CD4-positive, alpha-beta T cell treated with Interferon alpha-2 for 1 hour (primary cell): ENCODE results near the gene TMPRSS11E.
"Not testable (repeated sequence)": the region's sequence is repeated elsewhere in the genome, so short reads cannot be mapped to it uniquely, and the experiment has no call there.

Experiments
- DNase-seq, 2 donors: peaks; one replicate each; pipeline ENCODE4 v3.0.0-alpha.2; 2020 to 2022

The TMPRSS11E gene

DNA sequence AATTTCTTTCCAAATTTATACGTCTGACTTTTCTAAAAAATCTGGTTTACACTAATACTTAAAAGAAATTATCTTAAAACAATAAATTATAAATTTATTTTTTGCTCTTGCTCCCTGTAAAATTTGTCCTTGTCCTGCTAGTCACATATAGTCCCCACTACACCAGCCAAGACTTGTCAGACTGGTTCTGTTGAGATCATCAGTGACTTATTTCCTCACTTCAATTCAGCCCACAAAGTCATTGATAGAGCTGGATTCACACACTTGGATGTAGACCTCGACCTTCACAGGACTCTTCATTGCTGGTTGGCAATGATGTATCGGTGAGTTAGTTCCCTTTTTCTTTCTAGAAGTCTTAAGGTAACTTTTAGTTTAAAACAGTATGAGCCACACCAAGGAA is at the start of gene TMPRSS11E:
TMPRSS11E (plus strand) TSS at position 263 of the 400 bp plus-strand sequence; CDS start at position 313, 50 bp downstream.
- no peak for DNase-seq

DNA sequence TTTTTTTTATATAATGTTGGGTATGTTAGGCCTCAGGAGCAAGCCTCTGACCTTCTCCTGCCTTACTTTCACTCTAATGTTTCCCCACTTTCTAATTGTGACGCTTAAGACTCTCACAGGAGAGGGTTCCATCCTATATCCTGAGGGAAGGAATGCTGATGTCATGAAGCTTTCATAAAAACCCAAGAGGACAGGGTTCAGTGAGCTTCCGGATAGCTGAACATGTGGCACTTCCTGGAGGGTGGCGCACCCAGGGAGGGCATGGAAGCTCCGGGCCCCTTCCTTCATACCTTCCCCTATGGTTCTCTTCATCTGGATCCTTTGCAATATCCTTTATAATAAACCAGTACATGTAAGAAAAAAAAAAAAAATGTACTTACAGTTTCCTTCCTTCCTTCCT is 48.0 kb upstream of the TMPRSS11E start:
- no peak for DNase-seq

- no peak for DNase-seq
These were observed 46.0 kb upstream of the TMPRSS11E start for GRCh38 chr4:68401231-68401630.

DNA sequence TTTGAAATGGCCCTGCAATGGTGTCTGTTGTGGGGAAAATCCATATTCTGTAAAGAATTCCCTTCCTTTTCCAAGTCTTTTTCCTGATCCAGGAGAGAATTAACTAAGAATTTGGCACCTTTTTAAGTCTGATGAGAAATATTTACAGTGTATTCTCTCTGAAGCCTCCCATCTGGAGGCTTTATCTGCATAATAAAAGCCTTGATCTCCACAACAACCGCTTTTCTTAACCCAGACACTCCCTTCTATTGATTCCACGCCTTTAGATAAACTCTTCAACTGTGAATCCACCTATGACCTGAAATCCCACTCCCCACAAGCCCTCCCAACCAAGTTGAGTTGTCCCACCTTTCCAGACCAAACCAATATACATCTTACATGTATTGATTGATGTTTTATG is 43.1 kb upstream of the TMPRSS11E start:
- DNase-seq = no peak

- DNase-seq = not testable (repeated sequence)
These were observed 41.4 kb upstream of the TMPRSS11E start for GRCh38 chr4:68405718-68406478.

DNA sequence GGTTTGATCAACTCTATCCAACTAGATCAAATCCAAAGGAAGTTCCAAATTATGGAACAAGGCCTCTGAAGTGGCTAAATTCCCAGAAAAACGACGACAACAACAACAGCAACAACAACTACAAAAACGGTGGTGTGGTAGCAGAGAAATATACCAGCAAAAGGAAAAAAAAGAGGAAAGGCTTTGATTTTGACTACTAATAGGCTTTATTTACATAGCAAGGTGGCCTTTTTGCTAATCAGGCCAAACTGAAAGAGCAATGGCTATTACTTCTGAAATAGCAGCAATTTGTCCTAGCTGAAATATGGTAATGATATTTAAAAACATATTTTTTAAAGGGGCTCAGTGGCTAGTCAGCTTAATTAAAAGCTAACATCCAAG is 40.8 kb upstream of the TMPRSS11E start:
- DNase-seq = no peak

- DNase-seq = not testable (repeated sequence)
These were observed 40.0 kb upstream of the TMPRSS11E start for GRCh38 chr4:68407015-68407867.

- no peak for DNase-seq
These were observed 39.4 kb upstream of the TMPRSS11E start for GRCh38 chr4:68407868-68408190.

DNA sequence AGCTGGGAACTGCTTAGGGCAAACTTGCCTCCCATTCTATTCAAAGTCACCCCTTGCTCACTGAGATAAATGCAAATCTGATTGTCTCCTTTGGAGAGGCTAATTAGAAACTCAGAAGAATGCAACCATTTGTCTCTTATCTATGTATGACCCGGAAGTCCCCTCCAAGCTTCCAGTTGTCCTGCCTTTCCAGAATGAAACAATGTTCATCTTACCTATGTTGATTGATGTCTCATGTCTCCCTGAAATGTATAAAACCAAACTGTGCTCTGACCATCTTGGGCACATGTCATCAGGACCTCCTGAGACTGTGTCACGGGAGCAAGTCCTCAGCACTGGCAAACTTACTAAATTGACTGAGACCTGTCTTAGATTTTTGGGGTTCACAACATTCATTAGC is 37.1 kb upstream of the TMPRSS11E start:
- DNase-seq = no peak

GRCh38 chr4:68410643-68411042 is 36.6 kb upstream of the TMPRSS11E start:
- DNase-seq = no peak

DNA sequence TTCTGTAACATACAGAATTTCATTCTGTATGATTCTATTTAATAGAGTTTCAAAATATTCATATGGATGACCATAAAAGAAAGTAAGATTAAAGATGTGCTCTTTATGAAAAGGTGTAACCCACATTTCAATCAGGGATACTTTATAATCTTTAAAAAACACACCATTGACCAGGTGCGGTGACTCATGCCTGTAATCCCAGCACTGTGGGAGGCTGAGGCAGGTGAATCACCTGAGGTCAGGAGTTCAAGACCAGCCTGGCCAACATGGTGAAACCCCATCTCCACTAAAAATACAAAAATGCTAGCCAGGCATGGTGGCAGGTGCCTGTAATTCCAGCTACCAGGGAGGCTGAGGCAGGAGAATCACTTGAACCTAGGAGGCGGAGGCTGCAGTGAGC is 35.2 kb upstream of the TMPRSS11E start:
- DNase-seq = not testable (repeated sequence)

DNA sequence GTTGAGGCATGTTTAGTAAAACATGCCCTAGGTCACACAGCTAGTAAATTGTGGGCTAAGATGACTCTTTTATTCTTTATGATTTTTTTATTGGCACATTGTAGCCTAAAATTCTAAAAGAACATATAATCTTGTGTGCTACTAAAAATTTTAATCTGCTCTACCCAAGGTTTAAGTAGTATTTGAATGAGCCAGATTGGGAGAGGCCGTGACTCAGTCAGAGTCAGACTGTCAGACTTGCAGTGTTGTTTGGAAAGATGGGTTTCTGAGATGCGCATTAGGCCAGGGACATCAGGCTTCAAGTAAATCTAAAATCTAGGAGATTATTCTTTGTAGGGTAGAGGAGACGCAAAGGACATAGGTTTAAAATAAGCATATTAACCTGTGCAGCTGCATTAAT is 30.7 kb upstream of the TMPRSS11E start:
- DNase-seq = no peak

DNA sequence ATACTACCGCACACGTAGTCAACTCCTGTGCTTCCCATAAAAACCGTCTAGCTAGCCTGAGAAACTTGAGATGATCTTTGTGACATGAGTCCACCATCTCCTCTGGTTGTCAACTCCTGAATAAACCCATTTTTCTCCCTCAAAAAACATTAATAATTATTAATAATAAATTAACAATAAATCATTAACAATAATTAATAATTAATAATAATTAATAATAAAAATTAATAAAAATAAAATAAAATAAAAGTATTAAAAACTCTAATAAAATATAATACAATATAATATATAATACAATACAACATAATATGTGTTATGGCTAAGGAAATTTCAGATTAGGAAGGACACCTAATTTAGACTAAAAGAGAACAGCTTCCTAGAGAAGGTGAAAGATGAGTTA is 20.7 kb upstream of the TMPRSS11E start:
- DNase-seq = no peak

DNA sequence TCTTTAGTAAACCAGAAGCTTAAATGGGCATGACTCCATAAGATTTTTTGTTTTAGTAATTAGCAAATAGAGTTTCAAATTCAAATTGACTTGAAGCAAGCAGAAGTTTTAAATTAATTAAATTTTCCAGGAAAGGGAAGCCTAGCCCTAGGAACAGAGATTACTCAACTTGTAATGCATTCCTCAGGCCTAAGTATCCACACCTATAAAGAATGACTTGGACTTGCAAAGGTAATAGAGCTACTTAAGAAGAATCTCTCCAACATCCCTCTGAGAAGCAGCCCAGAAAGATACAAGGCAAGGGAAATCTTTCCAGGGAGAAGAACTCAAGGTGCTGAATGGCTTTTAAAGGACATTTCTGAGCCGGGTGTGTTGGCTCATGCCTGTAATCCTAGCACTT is 16.9 kb upstream of the TMPRSS11E start:
- DNase-seq = no peak

DNA sequence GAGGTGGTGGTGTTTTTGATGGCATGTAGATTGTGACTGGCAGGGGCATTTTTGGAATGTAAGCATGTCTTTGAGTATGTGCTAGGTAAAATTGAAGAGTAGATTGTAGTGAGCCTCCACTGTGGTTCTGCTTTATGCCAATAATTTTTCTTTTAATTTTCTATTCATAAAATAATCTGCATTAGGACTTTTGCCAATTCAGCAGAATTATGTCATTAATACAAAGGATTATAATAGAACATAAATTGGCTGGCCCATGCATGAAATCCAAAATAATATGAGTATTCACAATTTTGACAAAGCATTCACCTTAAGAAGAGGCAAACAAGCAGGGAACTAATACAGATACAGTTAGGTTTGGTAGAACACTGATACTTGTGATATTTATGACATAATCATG is 14.9 kb upstream of the TMPRSS11E start:
- DNase-seq = no peak

DNA sequence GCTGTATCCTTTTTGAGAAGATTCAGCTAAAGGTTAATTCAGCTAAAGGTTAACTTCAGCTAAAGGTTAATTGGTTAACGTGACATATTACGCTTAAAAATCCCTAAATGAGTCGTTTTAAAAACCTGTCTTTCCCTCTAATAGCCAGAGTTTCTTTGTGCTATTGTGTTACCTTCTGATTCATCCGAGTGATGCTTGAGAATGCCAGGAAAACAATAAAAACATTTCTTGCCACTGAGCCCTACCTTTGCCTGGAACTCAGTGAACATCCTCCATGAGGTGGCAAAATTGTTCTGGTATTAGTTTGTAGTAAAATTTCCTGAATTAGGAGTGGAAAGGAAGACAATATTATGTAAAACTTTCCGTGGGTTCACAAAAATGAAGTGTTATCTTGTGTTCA is 13.7 kb upstream of the TMPRSS11E start:
- no peak for DNase-seq

DNA sequence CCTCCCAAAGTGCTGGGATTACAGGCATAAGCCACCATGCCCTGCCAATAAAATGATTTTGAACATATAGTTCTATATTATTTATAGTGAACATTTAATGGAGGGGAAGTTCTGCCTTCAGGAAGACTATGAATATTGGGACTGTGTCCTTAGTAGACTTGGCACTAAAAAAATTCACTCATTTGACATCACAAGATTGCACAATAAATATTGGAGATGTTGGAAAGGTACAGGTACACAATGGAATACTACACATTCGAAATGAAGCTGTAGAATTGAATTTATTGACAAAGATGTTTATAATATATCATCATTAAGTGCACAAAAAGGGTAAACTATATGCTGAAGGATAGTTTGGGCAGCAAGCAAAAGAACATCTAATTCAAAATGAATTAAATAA is 13.0 kb upstream of the TMPRSS11E start:
- DNase-seq = no peak

DNA sequence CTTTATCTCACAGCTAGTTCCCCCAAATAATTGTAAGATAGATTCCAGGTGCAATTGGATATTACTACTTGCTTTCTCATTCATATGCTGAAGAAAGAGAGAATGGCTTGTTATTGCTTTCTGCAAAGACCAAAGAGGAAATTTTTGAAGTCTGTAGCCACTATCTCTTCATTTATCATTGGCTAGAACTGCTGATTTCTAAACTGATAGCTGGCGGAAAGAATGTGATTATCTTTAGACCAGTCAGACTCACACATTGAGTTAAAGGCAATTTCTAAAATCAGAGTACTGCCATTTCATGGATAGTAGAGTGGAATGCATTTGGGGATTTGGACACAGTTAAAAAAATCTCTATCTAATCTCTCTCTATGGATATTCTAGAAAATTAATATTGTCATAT is 12.4 kb upstream of the TMPRSS11E start:
- no peak for DNase-seq

- DNase-seq = no peak
These were observed 2.2 kb upstream of the TMPRSS11E start for GRCh38 chr4:68445111-68445510.

GRCh38 chr4:68451246-68452211 is 4.3 kb downstream of the TMPRSS11E start:
- DNase-seq = no peak

DNA sequence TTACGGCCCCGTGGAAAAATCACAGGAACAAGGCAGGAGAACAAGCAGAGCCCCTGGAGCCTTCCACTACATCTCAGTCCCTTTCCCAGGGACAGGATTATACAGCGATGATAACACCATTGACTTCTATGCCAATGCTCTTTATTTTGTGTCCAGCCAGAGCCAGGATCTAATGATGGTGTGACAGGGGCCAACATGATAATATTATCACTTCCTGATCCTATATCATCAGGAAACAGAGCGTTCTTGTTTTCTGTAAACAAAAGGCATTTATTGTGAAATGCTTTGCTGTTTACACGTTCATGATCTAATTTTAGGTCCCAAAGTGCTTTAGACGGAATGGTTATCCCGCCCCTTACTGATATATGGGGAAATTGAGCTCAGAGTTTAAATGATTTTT is 12.8 kb downstream of the TMPRSS11E start:
- DNase-seq = no peak

DNA sequence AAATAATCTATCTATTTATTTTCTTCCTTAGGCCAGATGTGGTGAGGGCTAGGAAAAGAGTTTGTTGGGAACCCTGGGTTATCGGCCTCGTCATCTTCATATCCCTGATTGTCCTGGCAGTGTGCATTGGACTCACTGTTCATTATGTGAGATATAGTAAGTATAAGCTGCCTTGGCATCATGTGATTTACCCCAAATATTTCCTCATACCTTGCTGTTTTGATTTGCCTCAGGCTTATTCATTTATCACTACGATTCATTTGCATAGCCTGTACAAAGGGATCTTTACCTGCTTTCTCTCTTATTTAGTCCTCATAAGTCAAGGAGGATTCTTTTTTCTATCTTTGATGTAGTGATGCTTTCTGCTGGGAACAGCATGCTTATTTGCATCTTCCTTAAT is 14.5 kb downstream of the TMPRSS11E start:
- no peak for DNase-seq

- no peak for DNase-seq
These were observed 15.4 kb downstream of the TMPRSS11E start for GRCh38 chr4:68462691-68463090.
